Erythroblast (primary cell): ENCODE data around the gene ACER2.
"Not testable (repeated sequence)": the region's sequence is repeated elsewhere in the genome, so short reads cannot be mapped to it uniquely, and the experiment has no call there.

Experiments used
- GATA1 ChIP-seq: IDR thresholded peaks from 2 replicates; pipeline ENCODE4 v1.6.1; 2011; ENCODE audit warnings: low read depth, mild to moderate bottlenecking, control low read depth, low read length, moderate library complexity
- POLR2A ChIP-seq: IDR thresholded peaks from 2 replicates; pipeline ENCODE4 v1.6.1; 2011; ENCODE audit warnings: mild to moderate bottlenecking, low read length

DNA sequence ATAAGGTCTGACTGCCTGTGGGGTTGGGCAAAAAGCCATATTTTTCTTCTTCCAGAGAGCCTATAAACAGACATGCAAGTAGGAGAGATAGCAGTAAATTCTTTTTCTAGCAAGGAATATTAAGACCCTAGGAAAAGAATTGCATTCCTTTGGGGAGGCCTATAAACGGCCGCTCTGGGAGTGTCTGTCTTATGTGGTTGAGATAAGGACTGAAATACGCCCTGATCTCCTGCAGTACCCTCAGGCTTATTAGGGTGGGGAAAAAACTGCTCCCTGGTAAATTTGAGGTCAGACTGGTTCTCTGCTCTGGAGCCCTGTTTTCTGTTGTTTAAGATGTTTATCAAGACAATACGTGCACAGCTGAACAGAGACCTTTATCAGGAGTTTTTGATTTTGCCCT, 5.6 kb upstream of the ACER2 start:
- not testable (repeated sequence) for TF ChIP-seq POLR2A, GATA1
